H9 (cell line): ENCODE results near the gene C1orf52. TPM values are rescaled to one million over a fixed set of nuclear protein-coding genes. Genes with fewer than 3 reads are reported as not detected.

Source experiments
- DNase-seq: peaks from one replicate; pipeline ENCODE4 v3.0.0-alpha.2; 2017
- H2AFZ ChIP-seq: one replicate; pipeline ENCODE4 v1.6.1; 2013; ENCODE audit warnings: mild to moderate bottlenecking, low read length, control low read depth, moderate library complexity
- H2AK5ac ChIP-seq: 2 replicates; pipeline ENCODE4 v1.6.1; 2013; ENCODE audit warnings: low read length, control low read depth, mixed read lengths; ENCODE audit not compliant: insufficient read length
- H2BK120ac ChIP-seq: one replicate; pipeline ENCODE4 v1.6.1; 2013; ENCODE audit warnings: low read depth, mild to moderate bottlenecking, low read length, control low read depth, inconsistent platforms; ENCODE audit not compliant: poor library complexity, severe bottlenecking
- H2BK12ac ChIP-seq: 2 replicates; pipeline ENCODE4 v1.6.1; 2013; ENCODE audit warnings: low read length, control low read depth, mixed read lengths, low read depth; ENCODE audit not compliant: insufficient read length
- H2BK15ac ChIP-seq: 2 replicates; pipeline ENCODE4 v1.6.1; 2013; ENCODE audit warnings: low read depth, low read length, control low read depth
- H2BK20ac ChIP-seq: one replicate; pipeline ENCODE4 v1.6.1; 2013; ENCODE audit warnings: low read depth, mild to moderate bottlenecking, low read length, control low read depth, inconsistent platforms; ENCODE audit not compliant: poor library complexity, severe bottlenecking
- H2BK5ac ChIP-seq: 2 replicates; pipeline ENCODE4 v1.6.1; 2013; ENCODE audit warnings: low read length, control low read depth, mixed read lengths; ENCODE audit not compliant: insufficient read length
- H3K14ac ChIP-seq: 2 replicates; pipeline ENCODE4 v1.6.1; 2013; ENCODE audit warnings: low read length, control low read depth; ENCODE audit not compliant: insufficient read depth
- H3K18ac ChIP-seq: 2 replicates; pipeline ENCODE4 v1.6.1; 2013; ENCODE audit warnings: low read depth, mild to moderate bottlenecking, mixed read lengths, low read length, control low read depth; ENCODE audit not compliant: insufficient read length
- H3K23ac ChIP-seq: 2 replicates; pipeline ENCODE4 v1.6.1; 2013; ENCODE audit warnings: low read length, control low read depth, mixed read lengths, low read depth; ENCODE audit not compliant: insufficient read length
- H3K23me2 ChIP-seq: 2 replicates; pipeline ENCODE4 v1.6.1; 2013; ENCODE audit warnings: low read depth, mild to moderate bottlenecking, mixed read lengths, low read length, control low read depth; ENCODE audit not compliant: insufficient read length, poor library complexity, severe bottlenecking
- H3K27ac ChIP-seq: 2 replicates; pipeline ENCODE4 v1.5.1; 2013; ENCODE audit warnings: low read length, control low read depth, mixed read lengths, low read depth; ENCODE audit not compliant: insufficient read length
- H3K27me3 ChIP-seq: 2 replicates; pipeline ENCODE4 v1.6.1; 2013; ENCODE audit warnings: low read length, control low read depth, inconsistent platforms; ENCODE audit not compliant: insufficient read depth
- H3K4ac ChIP-seq: 2 replicates; pipeline ENCODE4 v1.6.1; 2013; ENCODE audit warnings: low read depth, mild to moderate bottlenecking, control low read depth, inconsistent platforms, low read length, moderate library complexity
- H3K4me1 ChIP-seq: 2 replicates; pipeline ENCODE4 v1.6.1; 2013; ENCODE audit warnings: low read length, control low read depth, inconsistent platforms; ENCODE audit not compliant: insufficient read depth
- H3K4me2 ChIP-seq: 2 replicates; pipeline ENCODE4 v1.6.1; 2013; ENCODE audit warnings: low read length, control low read depth, mixed read lengths; ENCODE audit not compliant: insufficient read length, insufficient read depth
- H3K56ac ChIP-seq: 2 replicates; pipeline ENCODE4 v1.6.1; 2013; ENCODE audit warnings: low read depth, mild to moderate bottlenecking, mixed read lengths, low read length, control low read depth; ENCODE audit not compliant: insufficient read length
- H3K79me1 ChIP-seq: 2 replicates; pipeline ENCODE4 v1.6.1; 2013; ENCODE audit warnings: low read depth, mild to moderate bottlenecking, moderate library complexity, low read length, control low read depth, inconsistent platforms; ENCODE audit not compliant: insufficient read depth, poor library complexity, severe bottlenecking
- H3K79me2 ChIP-seq: 2 replicates; pipeline ENCODE4 v1.6.1; 2013; ENCODE audit warnings: low read length, control low read depth, inconsistent platforms; ENCODE audit not compliant: insufficient read depth
- H3K9ac ChIP-seq: 2 replicates; pipeline ENCODE4 v1.6.1; 2013; ENCODE audit warnings: low read length, control low read depth, mixed read lengths; ENCODE audit not compliant: insufficient read length; ENCODE audit errors: extremely low read depth
- H3K9me3 ChIP-seq: one replicate; pipeline ENCODE4 v1.6.1; 2013; ENCODE audit warnings: low read depth, low read length, inconsistent platforms; ENCODE audit not compliant: control insufficient read depth
- H3T11ph ChIP-seq: one replicate; pipeline ENCODE4 v1.6.1; 2013; ENCODE audit warnings: mild to moderate bottlenecking, low read length, control low read depth, inconsistent platforms
- H4K20me1 ChIP-seq: one replicate; pipeline ENCODE4 v1.6.1; 2013; ENCODE audit not compliant: control insufficient read depth, insufficient read length, insufficient read depth
- H4K5ac ChIP-seq: 2 replicates; pipeline ENCODE4 v1.6.1; 2013; ENCODE audit warnings: low read depth, mild to moderate bottlenecking, mixed read lengths, low read length, control low read depth; ENCODE audit not compliant: insufficient read length
- H4K8ac ChIP-seq: replicated peaks from 2 replicates; pipeline ENCODE4 v1.6.1; 2013; ENCODE audit warnings: low read length, control low read depth, mixed read lengths, low read depth; ENCODE audit not compliant: insufficient read length
- H4K91ac ChIP-seq: 2 replicates; pipeline ENCODE4 v1.6.1; 2013; ENCODE audit warnings: low read depth, mild to moderate bottlenecking, moderate library complexity, mixed read lengths, low read length, control low read depth; ENCODE audit not compliant: insufficient read length
- H3K27ac Mint-ChIP-seq, 3 experiments: 2 replicates in 2 of 3; 3 replicates in 1 of 3; pipeline ENCODE4 v1.8.0; 2020 to 2021; ENCODE audit warnings: mixed read lengths in 3 of 3, mild to moderate bottlenecking in 1 of 3, moderate library complexity in 1 of 3
- H3K27me3 Mint-ChIP-seq: 2 replicates; pipeline ENCODE4 v1.8.0; 2021; ENCODE audit warnings: low read depth, mild to moderate bottlenecking, moderate library complexity, mixed read lengths
- H3K36me3 Mint-ChIP-seq, 3 experiments: 2 replicates in 2 of 3; 3 replicates in 1 of 3; pipeline ENCODE4 v1.8.0; 2020 to 2021; ENCODE audit warnings: low read depth in 3 of 3, mixed read lengths in 3 of 3; ENCODE audit not compliant: insufficient read depth in 1 of 3
- H3K4me1 Mint-ChIP-seq, 2 experiments: 2 replicates each; pipeline ENCODE4 v1.8.0; 2020; ENCODE audit warnings: mixed read lengths in 2 of 2
- H3K4me3 Mint-ChIP-seq, 2 experiments: 2 replicates in 1 of 2; 3 replicates in 1 of 2; pipeline ENCODE4 v1.8.0; 2020 to 2021; ENCODE audit warnings: mild to moderate bottlenecking in 2 of 2, mixed read lengths in 2 of 2, moderate library complexity in 1 of 2
- H3K9me3 Mint-ChIP-seq, 2 experiments: 2 replicates in 1 of 2; 3 replicates in 1 of 2; pipeline ENCODE4 v1.8.0; 2020; ENCODE audit warnings: mild to moderate bottlenecking in 2 of 2, mixed read lengths in 2 of 2, moderate library complexity in 1 of 2
- CTCF ChIP-seq: fragments of 200-600 bp; sonication (generic); conservative IDR thresholded peaks from 3 replicates; pipeline ENCODE4 v1.8.0; 2021; ENCODE audit warnings: antibody characterized with exemption, mild to moderate bottlenecking
- WGBS: extraction: QIAGEN DNeasy Blood & Tissue Kit; methylation state at CpG from one replicate; pipeline ENCODE4 v1.1.7; 2013; ENCODE audit warnings: missing lambda C conversion rate, low lambda C conversion rate, mixed read lengths; ENCODE audit not compliant: insufficient read length; ENCODE audit errors: extremely low coverage; 5-methylcytosine and 5-hydroxymethylcytosine counted together
- total RNA-seq: library from RNA; stranded (reverse); gene quantifications from 2 replicates; pipeline ENCODE4 v1.2.1, GENCODE V29; 2021

C1orf52 gene
- total RNA-seq, 1 experiment from 2014 or later, result 45.1 TPM

- H3K4ac ChIP-seq, result no peak overlapping the region
- no peak overlapping the region for H4K8ac ChIP-seq
- H3K27me3 ChIP-seq, result no peaks in the 10 kb centered on the region
- H3K23me2 ChIP-seq, result no peaks in the 10 kb centered on the region
- H4K5ac ChIP-seq, result no peak overlapping the region
- H3K27ac ChIP-seq, result no peak overlapping the region
- H3K4me1 ChIP-seq, result no peaks in the 10 kb centered on the region; the same call in 1 of the 2 replicates
- no peak overlapping the region for H3K56ac ChIP-seq
- no peaks in the 10 kb centered on the region for H3K79me1 ChIP-seq
- H4K20me1 ChIP-seq, result no peaks in the 10 kb centered on the region
- H3K9me3 Mint-ChIP-seq, result no peaks in the 10 kb centered on the region
- no peak overlapping the region for H3K23ac ChIP-seq
- H3K9me3 ChIP-seq, result no peaks in the 10 kb centered on the region
- WGBS, result no CpG with 5 or more reads among the region's 1 CpG
- H4K91ac ChIP-seq, result no peak overlapping the region
- H3K36me3 Mint-ChIP-seq, result no peaks in the 10 kb centered on the region
- no peak overlapping the region for H3K4me2 ChIP-seq
- no peak for DNase-seq
- no peak overlapping the region for H2BK20ac ChIP-seq
- H3K18ac ChIP-seq, result no peak overlapping the region
- no peak overlapping the region for H2BK5ac ChIP-seq
- no peak overlapping the region for H3K27ac Mint-ChIP-seq
- no peak overlapping the region for H3T11ph ChIP-seq
- H3K79me2 ChIP-seq, result no peaks in the 10 kb centered on the region
- no peak overlapping the region for H2BK120ac ChIP-seq
- H3K9ac ChIP-seq, result no peak overlapping the region
- H2BK15ac ChIP-seq, result no peak overlapping the region
- H2BK12ac ChIP-seq, result no peak overlapping the region
- H2AFZ ChIP-seq, result no peak overlapping the region
- no peak overlapping the region for H3K14ac ChIP-seq
- no peak for TF ChIP-seq CTCF
- no peak overlapping the region for H3K4me3 Mint-ChIP-seq
- H3K27me3 Mint-ChIP-seq, result no peaks in the 10 kb centered on the region; the same call in 1 of the 2 replicates
- no peak overlapping the region for H2AK5ac ChIP-seq
- H3K4me1 Mint-ChIP-seq, result peaks cover 26 to 28% of the 10 kb centered on the region in 2 experiments
These were observed 18.8 kb downstream of the C1orf52 start for GRCh38 chr1:85240643-85241042.
